SK-N-SH (cell line): ENCODE results near the gene MN1. TPM values are rescaled to one million over a fixed set of nuclear protein-coding genes. Genes with fewer than 3 reads are reported as not detected.
A peak's percentile ranks its signal among the peaks of the same experiment; 100 is the strongest.

Experiments used
- CTCF ChIA-PET: fragments of 300-600, 350-600 bp; formaldehyde crosslinking; extraction: SDS; loops from one replicate; lab custom pipeline; 2021; lab: Yijun Ruan, JAX
- POLR2A ChIA-PET: fragments of 350-600 bp; sonication (Branson Sonifier 250); formaldehyde crosslinking; extraction: SDS; loops from one replicate; lab custom pipeline; 2020; ENCODE audit warnings: antibody characterized with exemption, inconsistent platforms; lab: Yijun Ruan, JAX
- DNase-seq: peaks from one replicate; pipeline ENCODE4 v3.0.0; 2012
- H2AFZ ChIP-seq: fragments of 200-600 bp; sonication (generic); 2 replicates; pipeline ENCODE4 v1.8.1; 2016; ENCODE audit warnings: antibody characterized with exemption, mild to moderate bottlenecking, low read depth
- H3F3A ChIP-seq: fragments of 200-600 bp; sonication (generic); replicated peaks from 2 replicates; pipeline ENCODE3; 2016; ENCODE audit warnings: antibody characterized with exemption, mild to moderate bottlenecking; ENCODE audit not compliant: insufficient read depth
- H3K27ac ChIP-seq, 2 experiments: fragments of 200-500 bp in 1 of 2; fragments of 200-600 bp in 1 of 2; sonication (Bioruptor generic) in 1 of 2; sonication (generic), shearing (Covaris generic) in 1 of 2; 2 replicates each; pipeline versions ENCODE4 v1.5.1 to v1.6.1; 2014 to 2016; ENCODE audit warnings: low read depth in 2 of 2, inconsistent platforms in 1 of 2, low read length in 1 of 2, mild to moderate bottlenecking in 1 of 2, mixed read lengths in 1 of 2
- H3K27me3 ChIP-seq: fragments of 200-600 bp; sonication (generic), shearing (Covaris generic); 2 replicates; pipeline ENCODE4 v1.6.1; 2016; ENCODE audit warnings: mixed run types; ENCODE audit not compliant: insufficient read depth
- H3K36me3 ChIP-seq, 2 experiments: fragments of 200-500 bp in 1 of 2; fragments of 200-600 bp in 1 of 2; sonication (Bioruptor generic) in 1 of 2; sonication (generic) in 1 of 2; replicated peaks in 1 of 2; 2 replicates each; pipeline versions ENCODE3 to v1.5.1; 2014 to 2016; ENCODE audit warnings: low read length in 1 of 2, mild to moderate bottlenecking in 1 of 2; ENCODE audit not compliant: insufficient read depth in 2 of 2, control insufficient read depth in 1 of 2
- H3K4me1 ChIP-seq, 2 experiments: fragments of 200-500 bp in 1 of 2; fragments of 200-600 bp in 1 of 2; sonication (Bioruptor generic) in 1 of 2; sonication (generic), shearing (Covaris generic) in 1 of 2; 2 replicates each; pipeline versions ENCODE4 v1.5.1 to v1.6.1; 2014 to 2016; ENCODE audit warnings: low read depth in 1 of 2, low read length in 1 of 2, mixed run types in 1 of 2; ENCODE audit not compliant: insufficient read depth in 2 of 2, control insufficient read depth in 1 of 2
- H3K4me2 ChIP-seq: fragments of 200-600 bp; sonication (generic), shearing (Covaris generic); 2 replicates; pipeline ENCODE4 v1.6.1; 2017; ENCODE audit warnings: mixed run types
- H3K4me3 ChIP-seq, 2 experiments: fragments of 200-500 bp in 1 of 2; fragments of 200-600 bp in 1 of 2; sonication (Bioruptor generic) in 1 of 2; sonication (generic), shearing (Covaris generic) in 1 of 2; 2 replicates each; pipeline versions ENCODE4 v1.5.1 to v1.8.1; 2014 to 2016; ENCODE audit warnings: low read depth in 2 of 2, inconsistent platforms in 1 of 2, low read length in 1 of 2, mild to moderate bottlenecking in 1 of 2, mixed read lengths in 1 of 2, moderate library complexity in 1 of 2
- H3K79me2 ChIP-seq: fragments of 200-600 bp; sonication (generic); 2 replicates; pipeline ENCODE4 v1.8.1; 2017; ENCODE audit warnings: mild to moderate bottlenecking; ENCODE audit not compliant: insufficient read depth
- H3K9ac ChIP-seq: fragments of 200-600 bp; sonication (generic); 2 replicates; pipeline ENCODE4 v1.6.1; 2017; ENCODE audit warnings: mixed run types
- H3K9me2 ChIP-seq: fragments of 200-600 bp; sonication (generic); 2 replicates; pipeline ENCODE4 v1.6.1; 2017; ENCODE audit warnings: mixed run types
- H3K9me3 ChIP-seq: fragments of 200-600 bp; sonication (generic); 2 replicates; pipeline ENCODE4 v1.6.1; 2017; ENCODE audit warnings: mixed run types, mild to moderate bottlenecking, moderate library complexity
- H4K20me1 ChIP-seq: fragments of 200-600 bp; sonication (generic); 2 replicates; pipeline ENCODE4 v1.6.1; 2017; ENCODE audit warnings: mild to moderate bottlenecking, mixed run types; ENCODE audit not compliant: insufficient read depth
- ELF1 ChIP-seq: IDR thresholded peaks from 2 replicates; pipeline ENCODE4 v1.4.0; 2012
- MAX ChIP-seq: IDR thresholded peaks from 2 replicates; pipeline ENCODE4 v1.4.0; 2012; ENCODE audit warnings: low read depth
- MXI1 ChIP-seq: IDR thresholded peaks from 2 replicates; pipeline ENCODE4 v1.6.1; 2012; ENCODE audit warnings: mild to moderate bottlenecking, low read depth, low read length, improper control_type of control experiment
- RFX5 ChIP-seq: IDR thresholded peaks from 2 replicates; pipeline ENCODE4 v1.6.1; 2012; ENCODE audit warnings: mild to moderate bottlenecking, improper control_type of control experiment, low read length
- RXRA ChIP-seq: IDR thresholded peaks from 2 replicates; pipeline ENCODE4 v1.4.0; 2012; ENCODE audit warnings: low read depth, mild to moderate bottlenecking, borderline replicate concordance
- SIN3A ChIP-seq: IDR thresholded peaks from 2 replicates; pipeline ENCODE4 v1.6.1; 2012; ENCODE audit warnings: low read depth, mild to moderate bottlenecking, low read length, moderate library complexity, borderline replicate concordance
- TAF1 ChIP-seq: IDR thresholded peaks from 2 replicates; pipeline ENCODE4 v1.6.1; 2012; ENCODE audit warnings: low read depth, mild to moderate bottlenecking, low read length, moderate library complexity, borderline replicate concordance
- USF1 ChIP-seq: IDR thresholded peaks from 2 replicates; pipeline ENCODE4 v1.4.0; 2012; ENCODE audit warnings: low read depth, borderline replicate concordance
- YY1 ChIP-seq: IDR thresholded peaks from 2 replicates; pipeline ENCODE4 v1.4.0; 2012; ENCODE audit warnings: low read depth, mild to moderate bottlenecking
- ZBTB33 ChIP-seq: IDR thresholded peaks from 2 replicates; pipeline ENCODE4 v1.4.0; 2012; ENCODE audit warnings: low read depth, borderline replicate concordance
- WGBS: methylation state at CpG from one replicate; pipeline ENCODE4 v1.1.6; 2017; ENCODE audit warnings: low lambda C conversion rate; 5-methylcytosine and 5-hydroxymethylcytosine counted together
- polyA plus RNA-seq, 3 experiments: library from polyadenylated mRNA; depleted of rRNA; stranded (reverse); fragments of >200 nt; gene quantifications; 2 replicates each; pipeline ENCODE4 v1.2.3, GENCODE V29; 2012

MN1 gene
- polyA plus RNA-seq, 1 of the 3 experiments (the other 2 are of a cell fraction), result 0.20 TPM

- peak overlapping the region; percentile 97 for H3K4me2 ChIP-seq
- TF ChIP-seq MAX (no peak), YY1 (no peak), MXI1 (no peak), ZBTB33 (no peak), RXRA (no peak), USF1 (no peak), TAF1 (no peak), ELF1 (no peak), SIN3A (no peak)
- no peak overlapping the region for H3K27ac ChIP-seq
- no peak overlapping the region for H3K9ac ChIP-seq
- H3K4me3 ChIP-seq, result peak overlapping the region; percentile 61 to 71
- no peaks in the 10 kb centered on the region for H4K20me1 ChIP-seq
- no peaks in the 10 kb centered on the region for H3K79me2 ChIP-seq
- no peaks in the 10 kb centered on the region for H3K9me3 ChIP-seq
- no peak for DNase-seq
- H3K4me1 ChIP-seq, result peaks cover 0 to 6% of the 10 kb centered on the region in 2 experiments; a peak in 1 of 4 replicates
- no peaks in the 10 kb centered on the region for H3K9me2 ChIP-seq
- ChIA-PET POLR2A (no interaction called here), CTCF (interaction anchor here (1.3 kb wide), 1 partner anchor 22 kb away, joined by 3 read pairs; no protein-coding TSS in a partner anchor)
- peak overlapping the region; percentile 78; the same call in 1 of the 2 replicates for H2AFZ ChIP-seq
- peaks cover 5% of the 10 kb centered on the region for H3F3A ChIP-seq
- WGBS, result 66% methylated on average over 31 of the region's 35 CpGs
- no peaks in the 10 kb centered on the region for H3K36me3 ChIP-seq
- H3K27me3 ChIP-seq, result 0 out of 2 replicates have a peak, but pooled peaks cover 7% of the 10 kb centered on the region
Observed at GRCh38 chr22:27802346-27803073, 954 bp upstream of the MN1 start.

GRCh38 chr22:27801202-27801615, 347 bp downstream of the MN1 start:
- Histone ChIP-seq H2AFZ (peak overlapping the region; percentile 78; the same call in 1 of the 2 replicates), H3K79me2 (no peaks in the 10 kb centered on the region), H3F3A (peaks cover 5% of the 10 kb centered on the region), H3K4me3 (peak overlapping the region; percentile 61 to 71), H3K9ac (peak overlapping the region; percentile 48), H3K9me2 (no peaks in the 10 kb centered on the region), H3K27me3 (0 out of 2 replicates have a peak, but pooled peaks cover 7% of the 10 kb centered on the region), H3K36me3 (no peaks in the 10 kb centered on the region), H4K20me1 (no peaks in the 10 kb centered on the region), H3K9me3 (no peaks in the 10 kb centered on the region), H3K4me2 (peak overlapping the region; percentile 97), H3K27ac (no peak overlapping the region; a peak in 1 of 4 replicates), H3K4me1 (peaks cover 0 to 6% of the 10 kb centered on the region in 2 experiments; a peak in 1 of 4 replicates)
- peak; percentile 84 for DNase-seq
- TF ChIP-seq RFX5, result no peak
- ChIA-PET CTCF (interaction anchor here (0.8 to 2.1 kb wide), 2 partner anchors 18 to 85 kb away, joined by 3 to 6 read pairs; no protein-coding TSS in a partner anchor), POLR2A (no interaction called here)
- 0% methylated on average over 8 of the region's 58 CpGs for WGBS
